Panc1 (cell line): ENCODE results near the gene PIGX.

ENCODE experiments used
- CTCF ChIP-seq: fragments of 450-650 bp; IDR thresholded peaks from 2 replicates; pipeline ENCODE4 v1.5.1; 2017; ENCODE audit warnings: mild to moderate bottlenecking
- POLR2AphosphoS5 ChIP-seq: IDR thresholded peaks from 2 replicates; pipeline ENCODE4 v1.6.1; 2012; ENCODE audit warnings: mild to moderate bottlenecking, low read depth, low read length, moderate library complexity
- REST ChIP-seq, 2 experiments: IDR thresholded peaks; 2 replicates each; pipeline ENCODE4 v1.6.1; 2011 to 2012; ENCODE audit warnings: low read depth in 2 of 2, control low read depth in 1 of 2, low read length in 1 of 2, mild to moderate bottlenecking in 1 of 2, moderate library complexity in 1 of 2; ENCODE audit not compliant: insufficient read depth in 1 of 2
- TCF7L2 ChIP-seq: IDR thresholded peaks from 2 replicates; pipeline ENCODE4 v1.6.1; 2011; ENCODE audit warnings: mild to moderate bottlenecking, low read depth, low read length, inconsistent platforms

- TF ChIP-seq CTCF (no peak), TCF7L2 (no peak), REST (IDR thresholded peaks at IDR 0.05; ENCODE audit: insufficient read depth in 1 of 2, low read depth in 2 of 2, low read length in 1 of 2) (no peak), POLR2AphosphoS5 (no peak)
Measured at GRCh38 chr3:196689941-196690660, 22.1 kb upstream of the PIGX start.
